Neuron (in vitro differentiated cells): ENCODE results near the gene GRAMD1A.

Experiments used
- H2AFZ ChIP-seq: one replicate; pipeline ENCODE4 v1.6.1; 2013; ENCODE audit warnings: low read depth, mild to moderate bottlenecking, inconsistent platforms, low read length, moderate library complexity
- H3K27me3 ChIP-seq: one replicate; pipeline ENCODE4 v1.6.1; 2013; ENCODE audit warnings: low read length; ENCODE audit not compliant: insufficient read depth
- H3K36me3 ChIP-seq: one replicate; pipeline ENCODE4 v1.6.1; 2013; ENCODE audit warnings: low read length; ENCODE audit not compliant: insufficient read depth
- H3K4me1 ChIP-seq: one replicate; pipeline ENCODE4 v1.6.1; 2013; ENCODE audit warnings: low read length; ENCODE audit not compliant: insufficient read depth
- H3K4me3 ChIP-seq: 2 replicates; pipeline ENCODE4 v1.5.1; 2013; ENCODE audit warnings: mild to moderate bottlenecking, low read length, moderate library complexity
- H3K9me3 ChIP-seq: one replicate; pipeline ENCODE4 v1.6.1; 2013; ENCODE audit warnings: low read length

GRAMD1A gene

DNA sequence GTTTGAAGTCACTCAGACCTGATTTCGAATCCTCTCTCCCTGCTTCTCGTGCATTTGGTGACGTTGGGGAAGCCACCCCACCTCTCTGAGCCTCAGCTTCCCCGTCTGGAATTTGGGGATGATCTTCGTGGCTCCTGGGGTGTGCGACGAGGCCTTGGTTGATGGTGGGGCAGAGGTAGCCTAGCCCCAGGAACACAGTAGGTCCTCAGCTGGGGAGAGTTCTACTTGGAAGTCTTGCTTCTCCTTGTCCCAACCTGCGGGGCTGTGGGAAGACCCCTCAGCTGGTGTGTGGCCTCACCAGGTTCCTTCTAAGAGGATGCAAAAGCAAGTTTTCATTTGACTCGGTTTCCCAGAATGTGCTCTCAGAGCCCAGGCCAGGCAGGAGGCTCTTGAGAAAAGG is 54.5 kb downstream of the GRAMD1A start:
- Histone ChIP-seq H3K4me1 (no peaks in the 10 kb centered on the region), H3K4me3 (no peak overlapping the region), H3K9me3 (no peaks in the 10 kb centered on the region), H3K27me3 (no peaks in the 10 kb centered on the region), H3K36me3 (no peaks in the 10 kb centered on the region), H2AFZ (no peak overlapping the region)

DNA sequence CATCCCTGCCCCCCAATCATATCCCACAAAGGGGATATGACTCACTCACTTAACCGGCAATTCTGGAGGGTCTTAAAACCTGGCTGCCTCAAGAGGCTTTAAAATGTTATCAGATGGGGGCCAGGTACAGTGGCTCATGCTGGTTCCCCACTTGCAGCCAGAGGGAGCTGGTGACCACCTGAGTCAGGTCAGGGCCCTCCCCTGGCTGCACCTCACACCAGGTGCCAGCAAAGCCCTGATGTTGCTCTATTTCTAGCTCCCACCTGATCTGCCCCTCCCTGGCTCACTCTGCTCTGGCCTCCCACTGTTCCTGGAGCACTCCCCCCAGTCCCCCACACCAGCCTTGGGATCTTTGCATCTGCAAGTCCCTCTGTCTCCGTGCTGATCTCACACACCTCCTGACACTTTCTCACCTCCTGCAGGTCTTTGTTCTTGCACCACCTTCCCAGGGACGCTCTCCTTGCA is 55.6 kb downstream of the GRAMD1A start:
- no peak overlapping the region for H3K4me3 ChIP-seq
- no peaks in the 10 kb centered on the region for H3K27me3 ChIP-seq
- no peaks in the 10 kb centered on the region for H3K36me3 ChIP-seq
- no peak overlapping the region for H2AFZ ChIP-seq
- no peaks in the 10 kb centered on the region for H3K9me3 ChIP-seq
- H3K4me1 ChIP-seq = no peaks in the 10 kb centered on the region

DNA sequence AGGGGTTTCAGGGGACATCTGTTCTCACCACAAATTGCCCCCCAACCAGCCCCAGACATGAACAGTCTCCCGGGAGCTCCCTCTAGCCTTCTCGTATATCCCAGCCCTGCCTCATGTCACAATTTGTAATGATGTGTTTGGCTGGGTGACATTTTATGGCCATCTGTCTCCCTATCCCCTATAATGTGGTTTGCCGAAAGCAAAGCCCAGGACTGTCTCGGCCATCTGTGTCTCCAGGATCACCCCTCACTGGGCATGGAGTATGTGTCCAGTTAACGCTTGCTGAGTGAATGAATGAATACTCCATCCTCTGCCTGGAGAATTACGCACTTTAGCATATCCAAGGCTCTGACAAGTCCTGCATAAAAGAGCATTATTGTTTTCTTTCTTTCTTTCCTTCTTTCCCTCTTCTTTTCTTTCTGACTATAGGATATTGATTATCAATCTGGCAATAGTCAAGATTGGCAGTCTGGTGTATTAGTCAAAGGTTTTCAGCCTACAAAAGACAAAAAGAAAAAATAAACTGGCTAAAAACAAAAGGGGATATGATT is 56.5 kb downstream of the GRAMD1A start:
- H3K4me3 ChIP-seq = no peak overlapping the region
- H3K27me3 ChIP-seq = no peaks in the 10 kb centered on the region
- no peaks in the 10 kb centered on the region for H3K4me1 ChIP-seq
- no peak overlapping the region for H2AFZ ChIP-seq
- H3K9me3 ChIP-seq = no peaks in the 10 kb centered on the region
- H3K36me3 ChIP-seq = no peaks in the 10 kb centered on the region

DNA sequence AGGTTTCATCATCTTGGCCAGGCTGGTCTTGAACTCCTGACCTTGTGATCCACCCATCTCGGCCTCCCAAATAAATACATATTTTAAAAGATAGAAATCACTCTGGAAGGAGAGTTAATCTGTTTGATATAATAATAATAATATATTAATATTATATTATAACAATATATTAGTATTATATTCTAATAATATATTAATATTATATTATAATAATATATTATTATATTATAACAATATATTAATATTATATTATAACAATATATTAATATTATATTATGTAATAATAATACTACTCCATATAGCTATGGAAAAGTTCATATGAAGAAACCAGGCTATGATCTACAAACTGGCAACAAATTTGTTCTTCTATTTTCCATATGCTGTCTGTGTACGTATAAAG is 58.2 kb downstream of the GRAMD1A start:
- no peak overlapping the region for H3K4me3 ChIP-seq
- H3K36me3 ChIP-seq = no peaks in the 10 kb centered on the region
- H3K27me3 ChIP-seq = no peaks in the 10 kb centered on the region
- no peak overlapping the region for H2AFZ ChIP-seq
- H3K4me1 ChIP-seq = no peaks in the 10 kb centered on the region
- H3K9me3 ChIP-seq = no peaks in the 10 kb centered on the region

DNA sequence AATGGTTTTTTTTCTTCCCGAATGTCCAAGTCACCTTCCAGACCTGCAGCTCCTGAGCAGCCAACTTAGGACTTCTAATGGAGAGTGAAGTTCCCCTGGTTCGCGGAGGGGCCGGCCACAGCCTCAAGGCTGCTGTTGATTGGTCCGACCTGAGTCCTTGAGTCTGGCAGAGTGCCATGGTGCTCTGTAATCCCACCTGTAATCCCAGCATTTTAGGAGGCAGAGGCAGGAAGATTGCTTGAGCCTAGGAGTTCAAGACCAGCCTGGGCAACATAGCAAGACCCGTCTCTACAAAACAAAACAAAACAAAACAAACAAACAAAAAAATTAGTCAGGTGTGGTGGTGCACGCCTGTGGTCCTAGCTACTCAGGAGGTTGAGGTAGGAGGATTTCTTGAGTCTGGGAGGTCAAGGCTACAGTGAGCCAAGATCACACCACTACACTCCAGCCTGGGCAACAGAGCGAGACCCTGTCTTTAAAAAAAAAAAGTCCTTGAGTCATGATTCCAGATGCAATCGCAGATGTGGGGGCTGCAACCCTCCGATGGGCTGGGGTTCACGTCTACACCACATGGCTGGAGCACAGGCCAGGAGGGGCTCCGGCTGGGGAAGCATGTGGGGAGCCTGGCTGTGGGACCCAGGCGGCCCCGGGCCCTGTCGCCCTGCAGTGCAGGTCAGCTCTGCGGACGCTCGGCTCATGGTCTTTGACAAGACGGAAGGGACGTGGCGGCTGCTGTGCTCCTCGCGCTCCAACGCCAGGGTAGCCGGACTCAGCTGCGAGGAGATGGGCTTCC is 59.1 kb downstream of the GRAMD1A start:
- Histone ChIP-seq H3K4me3 (no peak overlapping the region), H3K27me3 (no peaks in the 10 kb centered on the region), H3K36me3 (no peaks in the 10 kb centered on the region), H3K9me3 (no peaks in the 10 kb centered on the region), H3K4me1 (no peaks in the 10 kb centered on the region), H2AFZ (no peak overlapping the region)

DNA sequence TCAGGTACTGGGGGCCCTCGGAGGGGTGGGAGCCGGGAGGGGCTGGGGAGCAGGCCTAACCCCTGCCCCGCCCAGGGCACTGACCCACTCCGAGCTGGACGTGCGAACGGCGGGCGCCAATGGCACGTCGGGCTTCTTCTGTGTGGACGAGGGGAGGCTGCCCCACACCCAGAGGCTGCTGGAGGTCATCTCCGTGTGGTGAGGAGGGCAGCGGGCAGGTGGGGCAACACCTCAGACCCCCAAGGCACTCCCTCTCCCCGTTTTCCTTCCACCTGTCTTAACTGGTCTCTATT is 59.6 kb downstream of the GRAMD1A start:
- Histone ChIP-seq H3K4me1 (no peaks in the 10 kb centered on the region), H3K27me3 (no peaks in the 10 kb centered on the region), H2AFZ (no peak overlapping the region), H3K9me3 (no peaks in the 10 kb centered on the region), H3K36me3 (no peaks in the 10 kb centered on the region), H3K4me3 (no peak overlapping the region)

DNA sequence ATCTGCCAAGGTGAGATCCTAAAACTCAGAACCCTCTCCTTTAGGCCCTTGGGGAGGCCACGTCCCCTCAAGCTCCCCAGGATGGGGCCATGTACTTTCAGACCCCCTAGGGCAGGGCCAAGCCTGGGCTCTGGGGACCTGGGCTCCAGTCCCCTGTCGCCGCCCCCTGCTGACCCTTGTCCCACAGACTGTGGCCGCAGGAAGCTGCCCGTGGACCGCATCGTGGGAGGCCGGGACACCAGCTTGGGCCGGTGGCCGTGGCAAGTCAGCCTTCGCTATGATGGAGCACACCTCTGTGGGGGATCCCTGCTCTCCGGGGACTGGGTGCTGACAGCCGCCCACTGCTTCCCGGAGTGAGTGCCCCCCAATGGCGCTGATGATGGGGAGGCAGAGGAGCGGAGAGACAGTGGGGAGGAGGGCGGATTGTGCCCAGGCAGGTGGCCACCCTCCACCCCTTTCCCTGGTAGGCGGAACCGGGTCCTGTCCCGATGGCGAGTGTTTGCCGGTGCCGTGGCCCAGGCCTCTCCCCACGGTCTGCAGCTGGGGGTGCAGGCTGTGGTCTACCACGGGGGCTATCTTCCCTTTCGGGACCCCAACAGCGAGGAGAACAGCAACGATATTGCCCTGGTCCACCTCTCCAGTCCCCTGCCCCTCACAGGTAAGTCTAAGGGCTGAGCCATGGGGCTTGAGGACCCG is 60.2 kb downstream of the GRAMD1A start:
- Histone ChIP-seq H3K9me3 (no peaks in the 10 kb centered on the region), H3K4me1 (no peaks in the 10 kb centered on the region), H3K36me3 (no peaks in the 10 kb centered on the region)

DNA sequence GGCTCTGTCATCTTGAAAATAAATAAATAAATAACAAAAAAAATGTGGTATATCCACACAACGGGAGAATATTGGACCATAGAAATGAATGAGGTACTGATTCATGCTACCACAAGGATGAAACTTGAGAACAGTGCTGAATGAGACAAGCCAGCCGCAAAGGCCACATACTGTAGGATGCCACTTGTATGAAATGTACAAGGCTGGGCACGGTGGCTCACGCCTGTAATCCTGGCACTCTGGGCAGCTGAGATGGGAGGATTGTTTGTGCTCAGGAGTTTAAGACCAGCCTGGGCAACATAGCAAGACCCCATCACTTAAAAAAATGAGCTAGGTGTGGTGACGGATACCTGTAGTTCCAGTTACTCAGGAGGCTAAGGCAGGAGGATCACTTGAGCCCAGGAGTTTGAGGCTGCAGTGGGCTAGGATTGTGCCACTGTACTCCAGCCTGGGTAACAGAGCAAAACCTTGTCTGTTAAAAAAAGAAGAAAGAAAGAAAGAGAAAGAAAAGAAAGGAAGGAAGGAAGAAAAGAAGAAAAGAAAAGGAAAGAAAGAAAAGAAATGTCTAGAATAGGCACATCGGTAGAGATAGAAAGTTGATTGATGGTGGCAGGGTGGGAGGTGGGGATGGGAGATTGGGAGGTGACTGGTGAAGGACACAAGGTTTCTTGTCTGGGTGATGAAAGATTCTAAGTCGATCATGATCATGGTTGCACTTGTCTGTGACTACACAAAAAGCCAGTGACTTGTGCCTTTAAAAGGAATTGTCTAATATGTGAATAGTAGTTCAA is 61.7 kb downstream of the GRAMD1A start:
- Histone ChIP-seq H2AFZ (no peak overlapping the region), H3K9me3 (no peaks in the 10 kb centered on the region), H3K4me3 (no peak overlapping the region), H3K27me3 (no peaks in the 10 kb centered on the region), H3K36me3 (no peaks in the 10 kb centered on the region), H3K4me1 (no peaks in the 10 kb centered on the region)

More for the DNA sequence above, 60.2 kb downstream of the GRAMD1A start:
- H3K4me3 ChIP-seq = no peak overlapping the region
- no peak overlapping the region for H2AFZ ChIP-seq
- H3K27me3 ChIP-seq = no peaks in the 10 kb centered on the region

DNA sequence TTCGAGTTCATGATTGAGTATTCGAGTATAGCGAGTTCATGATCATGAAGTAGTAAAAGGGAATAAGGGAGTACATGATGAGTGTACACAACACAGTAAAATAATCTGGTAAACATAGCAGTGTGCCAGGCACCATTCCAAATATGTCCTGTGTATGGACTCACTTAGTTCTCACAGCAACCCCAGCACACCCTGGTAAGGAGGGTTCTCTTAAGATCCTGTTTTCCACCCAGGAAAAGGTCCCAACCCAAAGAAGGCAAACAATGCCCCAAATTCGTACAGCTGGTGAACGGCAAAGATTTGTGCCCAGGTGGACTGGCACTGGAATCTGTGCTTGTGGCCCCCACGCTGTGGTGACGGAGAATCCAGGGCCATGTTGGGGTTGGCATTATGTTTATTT is 62.8 kb downstream of the GRAMD1A start:
- Histone ChIP-seq H2AFZ (no peak overlapping the region), H3K36me3 (no peaks in the 10 kb centered on the region), H3K27me3 (no peaks in the 10 kb centered on the region), H3K4me3 (no peak overlapping the region), H3K4me1 (no peaks in the 10 kb centered on the region), H3K9me3 (no peaks in the 10 kb centered on the region)

DNA sequence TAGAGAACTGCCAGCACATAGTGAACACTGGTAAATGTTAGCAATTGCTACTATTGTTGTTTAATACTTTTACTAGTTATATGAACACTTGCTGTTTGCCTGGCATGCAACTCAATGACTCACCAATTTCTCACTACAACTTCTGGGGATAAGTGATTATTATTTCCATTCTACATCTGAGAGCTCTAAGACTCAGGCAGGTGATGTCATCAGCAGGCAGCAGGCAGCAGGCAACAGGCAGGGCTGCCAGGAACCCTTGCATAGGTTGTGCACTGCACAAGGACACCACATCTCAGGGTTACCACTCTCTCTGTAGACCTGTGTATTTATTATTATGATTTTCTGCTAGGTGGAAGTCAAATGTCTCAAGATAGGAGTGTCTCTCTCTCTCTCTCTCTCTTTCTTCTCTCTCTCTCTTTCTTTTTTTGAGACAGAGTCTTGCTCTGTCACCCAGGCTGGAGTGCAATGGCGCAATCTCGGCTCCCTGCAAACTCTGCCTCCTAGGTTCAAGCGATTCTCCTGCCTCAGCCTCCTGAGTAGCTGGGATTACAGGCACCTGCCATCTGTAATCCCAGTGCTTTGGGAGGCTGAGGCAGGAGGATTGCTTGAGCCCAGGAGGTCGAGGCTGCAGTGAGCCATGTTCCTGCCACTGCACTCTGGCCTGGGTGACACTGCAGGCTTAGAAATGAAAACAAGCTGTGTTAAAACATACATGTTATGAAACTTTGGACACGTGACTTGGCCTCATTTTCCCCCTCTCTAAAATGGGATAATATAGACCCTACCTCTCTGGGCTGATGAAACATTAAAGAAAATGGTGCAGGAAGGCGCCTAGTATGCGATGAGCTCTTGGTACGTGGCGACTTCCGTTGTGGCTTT is 64.1 kb downstream of the GRAMD1A start:
- Histone ChIP-seq H3K36me3 (no peaks in the 10 kb centered on the region), H3K4me3 (no peak overlapping the region), H3K4me1 (no peaks in the 10 kb centered on the region), H3K27me3 (no peaks in the 10 kb centered on the region), H2AFZ (no peak overlapping the region), H3K9me3 (no peaks in the 10 kb centered on the region)

DNA sequence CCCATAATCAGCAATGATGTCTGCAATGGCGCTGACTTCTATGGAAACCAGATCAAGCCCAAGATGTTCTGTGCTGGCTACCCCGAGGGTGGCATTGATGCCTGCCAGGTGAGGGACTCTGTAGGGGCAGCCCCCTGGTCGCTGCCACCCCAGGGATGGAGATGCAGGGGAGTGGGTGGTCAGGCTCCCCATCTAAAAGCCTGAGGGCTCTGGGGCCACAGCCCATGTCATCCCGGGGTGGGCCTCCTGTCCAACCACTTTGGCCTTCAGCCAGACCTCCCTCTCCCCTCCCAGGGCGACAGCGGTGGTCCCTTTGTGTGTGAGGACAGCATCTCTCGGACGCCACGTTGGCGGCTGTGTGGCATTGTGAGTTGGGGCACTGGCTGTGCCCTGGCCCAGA is 65.5 kb downstream of the GRAMD1A start:
- Histone ChIP-seq H3K4me1 (no peaks in the 10 kb centered on the region), H3K9me3 (peaks cover 1% of the 10 kb centered on the region), H3K4me3 (no peak overlapping the region), H2AFZ (no peak overlapping the region), H3K36me3 (no peaks in the 10 kb centered on the region), H3K27me3 (no peaks in the 10 kb centered on the region)

DNA sequence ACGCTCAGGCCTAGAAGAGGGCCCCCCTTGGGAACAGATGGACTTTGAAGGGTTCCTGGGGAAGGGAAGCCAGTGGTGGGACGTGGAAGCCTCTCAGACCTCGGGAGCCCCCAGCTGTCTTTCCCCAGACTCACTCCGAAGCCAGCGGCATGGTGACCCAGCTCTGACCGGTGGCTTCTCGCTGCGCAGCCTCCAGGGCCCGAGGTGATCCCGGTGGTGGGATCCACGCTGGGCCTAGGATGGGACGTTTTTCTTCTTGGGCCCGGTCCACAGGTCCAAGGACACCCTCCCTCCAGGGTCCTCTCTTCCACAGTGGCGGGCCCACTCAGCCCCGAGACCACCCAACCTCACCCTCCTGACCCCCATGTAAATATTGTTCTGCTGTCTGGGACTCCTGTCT is 66.0 kb downstream of the GRAMD1A start:
- Histone ChIP-seq H3K9me3 (peaks cover 3% of the 10 kb centered on the region), H3K36me3 (no peaks in the 10 kb centered on the region), H3K4me3 (no peak overlapping the region), H3K4me1 (no peaks in the 10 kb centered on the region), H3K27me3 (no peaks in the 10 kb centered on the region), H2AFZ (no peak overlapping the region)
